Erythroblast (primary cell): ENCODE measurements around the gene SLC37A4.

Source experiments
- GATA1 ChIP-seq: IDR thresholded peaks from 2 replicates; pipeline ENCODE4 v1.6.1; 2011; ENCODE audit warnings: low read depth, mild to moderate bottlenecking, control low read depth, low read length, moderate library complexity
- POLR2A ChIP-seq: IDR thresholded peaks from 2 replicates; pipeline ENCODE4 v1.6.1; 2011; ENCODE audit warnings: mild to moderate bottlenecking, low read length

DNA sequence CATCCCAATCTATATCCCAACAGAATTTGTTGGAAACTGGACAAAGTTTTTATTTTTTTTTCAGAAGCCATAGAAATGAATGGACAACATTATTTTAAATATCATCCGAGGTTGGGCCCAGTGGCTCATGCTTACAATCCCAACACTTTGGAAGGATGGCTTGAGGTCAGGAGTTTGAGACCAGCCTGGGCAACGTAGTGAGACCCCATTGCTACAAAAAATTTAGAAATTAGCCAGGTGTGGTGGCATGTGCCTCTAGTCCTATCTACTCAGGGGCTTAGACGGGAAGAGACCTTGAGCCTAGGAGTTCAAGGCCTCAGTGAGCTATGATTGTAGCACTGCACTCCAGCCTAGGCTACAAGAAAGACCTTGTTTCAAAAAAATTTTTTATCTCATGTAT is 4.1 kb upstream of the SLC37A4 start:
- TF ChIP-seq POLR2A (no peak), GATA1 (no peak)
